H1 (cell line): Measurements from ENCODE around the gene DNAJC11. TPM values are rescaled to one million over a fixed set of nuclear protein-coding genes. Genes with fewer than 3 reads are reported as not detected.

Source experiments
- CTCF ChIA-PET: fragments of 300-600 bp; sonication (Branson Sonifier 250); formaldehyde crosslinking; loops from one replicate; lab custom pipeline; 2021; ENCODE audit not compliant: partially characterized antibody; lab: Charles Lee
- POLR2A ChIA-PET: fragments of 300-600 bp; sonication (Branson Sonifier 250); formaldehyde crosslinking; loops from one replicate; lab custom pipeline; 2021; ENCODE audit warnings: inconsistent platforms; ENCODE audit not compliant: partially characterized antibody; lab: Charles Lee
- DNase-seq, 2 experiments: peaks; one replicate each; pipeline versions ENCODE4 v3.0.0 to v3.0.0-alpha.2; 2010 to 2022; ENCODE audit warnings: low spot score in 2 of 2, low read depth in 1 of 2, mixed read lengths in 1 of 2
- FAIRE-seq: peaks from 2 replicates; lab custom pipeline; 2011; peaks lifted over from hg19 to GRCh38; lab: Jason Lieb, UNC
- H2AFZ ChIP-seq: 2 replicates; pipeline ENCODE4 v1.8.1; 2012; ENCODE audit warnings: low read length, inconsistent platforms
- H2AK5ac ChIP-seq: 2 replicates; pipeline ENCODE4 v1.6.1; 2013; ENCODE audit warnings: low read depth, low read length
- H2BK120ac ChIP-seq: replicated peaks from 2 replicates; pipeline ENCODE3; 2013; ENCODE audit warnings: low read depth, low read length, inconsistent platforms
- H2BK12ac ChIP-seq: 2 replicates; pipeline ENCODE4 v1.6.1; 2013; ENCODE audit warnings: low read depth, low read length
- H2BK15ac ChIP-seq: 2 replicates; pipeline ENCODE4 v1.6.1; 2013; ENCODE audit warnings: low read length
- H2BK20ac ChIP-seq: 2 replicates; pipeline ENCODE4 v1.6.1; 2013; ENCODE audit warnings: low read length
- H2BK5ac ChIP-seq: 2 replicates; pipeline ENCODE4 v1.6.1; 2013; ENCODE audit warnings: low read depth, low read length
- H3K14ac ChIP-seq: 2 replicates; pipeline ENCODE4 v1.6.1; 2013; ENCODE audit warnings: inconsistent platforms; ENCODE audit not compliant: insufficient read length
- H3K18ac ChIP-seq: 2 replicates; pipeline ENCODE4 v1.6.1; 2013; ENCODE audit warnings: low read length; ENCODE audit errors: extremely low read depth
- H3K23ac ChIP-seq: 2 replicates; pipeline ENCODE4 v1.6.1; 2013; ENCODE audit warnings: inconsistent platforms; ENCODE audit not compliant: insufficient read length
- H3K23me2 ChIP-seq: 2 replicates; pipeline ENCODE4 v1.6.1; 2013; ENCODE audit warnings: low read depth, low read length
- H3K27ac ChIP-seq: 2 replicates; pipeline ENCODE4 v1.6.1; 2011; ENCODE audit warnings: low read depth, low read length, inconsistent platforms
- H3K27me3 ChIP-seq, 4 experiments: replicated peaks in 1 of 4; 1 replicate in 1 of 4; 2 replicates in 3 of 4; pipeline versions ENCODE4 v1.6.1 to v1.8.1; 2011 to 2013; ENCODE audit warnings: low read length in 3 of 4, mild to moderate bottlenecking in 3 of 4, inconsistent platforms in 2 of 4, mixed read lengths in 2 of 4, moderate library complexity in 1 of 4; ENCODE audit not compliant: control insufficient read depth in 3 of 4, insufficient read depth in 3 of 4; ENCODE audit errors: extremely low read depth in 1 of 4
- H3K36me3 ChIP-seq, 4 experiments: 2 replicates each; pipeline versions ENCODE4 v1.6.1 to v1.8.1; 2011 to 2013; ENCODE audit warnings: mild to moderate bottlenecking in 4 of 4, low read length in 3 of 4, moderate library complexity in 2 of 4, control low read depth in 1 of 4, inconsistent platforms in 1 of 4; ENCODE audit not compliant: insufficient read depth in 4 of 4, control insufficient read depth in 2 of 4
- H3K4ac ChIP-seq: replicated peaks from 2 replicates; pipeline ENCODE3; 2013; ENCODE audit warnings: low read length, low read depth, mixed read lengths, inconsistent platforms; ENCODE audit not compliant: insufficient read length
- H3K4me1 ChIP-seq, 4 experiments: replicated peaks in 1 of 4; 1 replicate in 1 of 4; 2 replicates in 3 of 4; pipeline versions ENCODE4 v1.6.1 to v1.8.1; 2011 to 2013; ENCODE audit warnings: low read length in 3 of 4, inconsistent platforms in 2 of 4, mixed read lengths in 1 of 4; ENCODE audit not compliant: insufficient read depth in 4 of 4, control insufficient read depth in 3 of 4
- H3K4me2 ChIP-seq, 2 experiments: 2 replicates each; pipeline versions ENCODE4 v1.6.1 to v1.8.1; 2011 to 2013; ENCODE audit warnings: low read depth in 2 of 2, low read length in 2 of 2, control low read depth in 1 of 2, inconsistent platforms in 1 of 2, mild to moderate bottlenecking in 1 of 2; ENCODE audit not compliant: insufficient read depth in 1 of 2
- H3K4me3 ChIP-seq, 4 experiments: fragments of 200-600, 300-600 bp in 1 of 4; sonication (generic), shearing (Covaris generic), sonication (Bioruptor Twin) in 1 of 4; 2 replicates each; pipeline versions ENCODE4 v1.5.1 to v1.8.1; 2011 to 2016; ENCODE audit warnings: low read length in 4 of 4, low read depth in 3 of 4, control low read depth in 2 of 4, inconsistent platforms in 2 of 4, mild to moderate bottlenecking in 2 of 4, mixed read lengths in 1 of 4, moderate library complexity in 1 of 4; ENCODE audit not compliant: insufficient read depth in 2 of 4; ENCODE audit errors: extremely low read depth in 1 of 4
- H3K56ac ChIP-seq: replicated peaks from 2 replicates; pipeline ENCODE3; 2013; ENCODE audit warnings: low read depth, mild to moderate bottlenecking, mixed read lengths, low read length, inconsistent platforms; ENCODE audit not compliant: insufficient read length
- H3K79me1 ChIP-seq: 2 replicates; pipeline ENCODE4 v1.6.1; 2013; ENCODE audit warnings: low read depth, low read length, control low read depth
- H3K79me2 ChIP-seq, 2 experiments: 2 replicates each; pipeline versions ENCODE4 v1.6.1 to v1.8.1; 2012 to 2013; ENCODE audit warnings: low read length in 2 of 2, mild to moderate bottlenecking in 2 of 2, inconsistent platforms in 1 of 2; ENCODE audit not compliant: insufficient read depth in 2 of 2, control insufficient read depth in 1 of 2
- H3K9ac ChIP-seq, 4 experiments: replicated peaks in 1 of 4; 1 replicate in 1 of 4; 2 replicates in 3 of 4; pipeline versions ENCODE4 v1.6.1 to v1.8.1; 2011 to 2013; ENCODE audit warnings: low read depth in 3 of 4, low read length in 3 of 4, control low read depth in 2 of 4, mild to moderate bottlenecking in 2 of 4, moderate library complexity in 2 of 4, inconsistent platforms in 1 of 4; ENCODE audit errors: extremely low read depth in 1 of 4
- H3K9me3 ChIP-seq, 2 experiments: 2 replicates each; pipeline versions ENCODE4 v1.6.1 to v1.8.1; 2012 to 2013; ENCODE audit warnings: mild to moderate bottlenecking in 2 of 2, moderate library complexity in 2 of 2, control low read depth in 1 of 2, inconsistent platforms in 1 of 2, low read depth in 1 of 2, low read length in 1 of 2, mixed read lengths in 1 of 2; ENCODE audit not compliant: insufficient read depth in 2 of 2
- H4K20me1 ChIP-seq, 2 experiments: replicated peaks in 1 of 2; 2 replicates each; pipeline versions ENCODE3 to v1.8.1; 2011 to 2013; ENCODE audit warnings: inconsistent platforms in 2 of 2, low read length in 2 of 2, mild to moderate bottlenecking in 1 of 2; ENCODE audit not compliant: insufficient read depth in 2 of 2, control insufficient read depth in 1 of 2
- H4K5ac ChIP-seq: 2 replicates; pipeline ENCODE4 v1.6.1; 2013; ENCODE audit warnings: low read length, low read depth, mixed read lengths, inconsistent platforms; ENCODE audit not compliant: insufficient read length
- H4K8ac ChIP-seq: 2 replicates; pipeline ENCODE4 v1.8.0; 2013; ENCODE audit warnings: mild to moderate bottlenecking, moderate library complexity, low read length, inconsistent platforms; ENCODE audit not compliant: insufficient read depth; ENCODE audit errors: extremely low read depth
- H4K91ac ChIP-seq: replicated peaks from 2 replicates; pipeline ENCODE3; 2013; ENCODE audit warnings: low read length, mixed read lengths, inconsistent platforms; ENCODE audit not compliant: insufficient read length
- GABPA ChIP-seq: IDR thresholded peaks from 2 replicates; pipeline ENCODE4 v1.6.1; 2011; ENCODE audit warnings: mild to moderate bottlenecking, low read length, moderate library complexity, borderline replicate concordance; ENCODE audit not compliant: insufficient read depth
- POLR2AphosphoS5 ChIP-seq: IDR thresholded peaks from 2 replicates; pipeline ENCODE4 v1.6.1; 2011; ENCODE audit warnings: low read depth, low read length
- WGBS, 2 experiments: shearing (Covaris generic) in 1 of 2; methylation state at CpG; one replicate each; pipeline versions ENCODE4 v1.1.6 to v1.1.7; 2013 to 2015; ENCODE audit warnings: low lambda C conversion rate in 2 of 2, mixed read lengths in 2 of 2, inconsistent platforms in 1 of 2, low coverage in 1 of 2, missing lambda C conversion rate in 1 of 2; ENCODE audit not compliant: insufficient replicate concordance in 2 of 2, insufficient coverage in 1 of 2, insufficient read length in 1 of 2; ENCODE audit errors: extremely low coverage in 1 of 2, missing lambda C conversion rate in 1 of 2; 5-methylcytosine and 5-hydroxymethylcytosine counted together
- polyA plus RNA-seq, 7 experiments: library from polyadenylated mRNA; depleted of rRNA in 3 of 7; stranded (reverse) in 5 of 7; unstranded in 2 of 7; fragments of >200 nt in 5 of 7; fragments of 200-250 nt in 2 of 7; gene quantifications; 1 replicate in 5 of 7; 2 replicates in 1 of 7; 4 replicates in 1 of 7; pipeline versions ENCODE4 v1.2.1 to v1.2.3, GENCODE V29; 2011 to 2013; ENCODE audit warnings: missing spikeins in 2 of 7, mixed read lengths in 2 of 7
- total RNA-seq: library from RNA; stranded (reverse); fragmentation: NEBNext Ultra II Directional; extraction: Animal tissue kit (Norgen Biotek cat#: 25700); gene quantifications from 2 replicates; pipeline ENCODE4 v1.2.1, GENCODE V29; 2021

The DNAJC11 gene
- total and polyA plus RNA-seq, 2 of the 8 experiments (the other 6 are each of a cell fraction or from before 2014, with no cell fraction given), result 43.9 to 90.9 TPM

DNA sequence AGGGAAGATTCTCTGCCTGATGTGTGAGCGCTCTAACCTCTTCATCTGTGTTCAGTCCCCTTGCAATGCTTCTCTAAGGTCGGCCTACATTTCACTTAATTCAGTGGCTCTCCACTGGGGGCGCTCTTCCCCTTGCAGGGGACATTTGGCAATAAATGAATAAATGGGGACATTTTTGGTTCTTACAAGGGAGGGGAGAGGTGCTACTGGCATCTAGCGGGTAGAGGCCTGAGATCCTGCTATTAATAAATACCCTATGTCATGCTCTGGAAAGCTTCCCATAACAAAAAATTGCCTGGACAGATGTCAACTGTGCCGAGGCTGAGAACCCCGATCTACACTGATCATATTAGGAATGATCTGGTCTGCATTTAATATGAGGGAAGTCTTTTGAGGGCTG is 25.9 kb upstream of the DNAJC11 start:
- H3K56ac ChIP-seq, result no peak overlapping the region
- H2BK20ac ChIP-seq, result no peak overlapping the region
- no peak overlapping the region for H2AK5ac ChIP-seq
- H3K23me2 ChIP-seq, result no peaks in the 10 kb centered on the region
- H2AFZ ChIP-seq, result no peak overlapping the region
- H3K27me3 ChIP-seq, result 0 out of 7 replicates have a peak, but pooled peaks cover 0 to 2% (median 0%) of the 10 kb centered on the region in 4 experiments
- no peak overlapping the region for H3K4me2 ChIP-seq
- CTCF ChIA-PET, result interaction anchor here (0.7 to 2.3 kb wide), 13 partner anchors 8 to 483 kb away, joined by 3 to 8 read pairs (median 4); no protein-coding TSS in a partner anchor
- no peak overlapping the region for H2BK5ac ChIP-seq
- no peak overlapping the region for H3K14ac ChIP-seq
- no peak overlapping the region for H3K4me3 ChIP-seq
- no peak overlapping the region for H4K5ac ChIP-seq
- no peak overlapping the region for H3K4ac ChIP-seq
- 47% methylated on average over 6 of the region's 6 CpGs; no CpG with 5 or more reads in 1 of the 2 experiments for WGBS, 2 experiments
- POLR2A ChIA-PET, result no interaction called here
- H3K9me3 ChIP-seq, result no peaks in the 10 kb centered on the region
- no peaks in the 10 kb centered on the region for H3K79me1 ChIP-seq
- no peak overlapping the region for H2BK12ac ChIP-seq
- H4K8ac ChIP-seq, result no peak overlapping the region
- no peak overlapping the region for H3K9ac ChIP-seq
- no peak overlapping the region for H3K27ac ChIP-seq
- no peaks in the 10 kb centered on the region for H3K79me2 ChIP-seq
- H3K18ac ChIP-seq, result no peak overlapping the region
- H4K91ac ChIP-seq, result no peak overlapping the region
- DNase-seq (peak; percentile 44 to 80), FAIRE-seq (peak; percentile 94)
- no peaks in the 10 kb centered on the region for H3K36me3 ChIP-seq
- no peak overlapping the region for H2BK120ac ChIP-seq
- peaks cover 0 to 6% (median 0%) of the 10 kb centered on the region in 4 experiments; a peak in 2 of 7 replicates for H3K4me1 ChIP-seq
- H4K20me1 ChIP-seq, result no peaks in the 10 kb centered on the region
- no peak overlapping the region for H2BK15ac ChIP-seq
- no peak overlapping the region for H3K23ac ChIP-seq
- peak; percentile 47; the same call in 1 of the 2 replicates for TF ChIP-seq POLR2AphosphoS5
- peak; percentile 31; the same call in 1 of the 2 replicates for TF ChIP-seq GABPA
